H1 (cell line): Measurements from ENCODE around the gene DAAM1. TPM values are rescaled to one million over a fixed set of nuclear protein-coding genes. Genes with fewer than 3 reads are reported as not detected.

ENCODE experiments used
- GABPA ChIP-seq: IDR thresholded peaks from 2 replicates; pipeline ENCODE4 v1.6.1; 2011; ENCODE audit warnings: mild to moderate bottlenecking, low read length, moderate library complexity, borderline replicate concordance; ENCODE audit not compliant: insufficient read depth
- NRF1 ChIP-seq: IDR thresholded peaks from 2 replicates; pipeline ENCODE4 v1.6.1; 2011; ENCODE audit warnings: mild to moderate bottlenecking, low read depth, low read length, improper control_type of control experiment
- POLR2AphosphoS5 ChIP-seq: IDR thresholded peaks from 2 replicates; pipeline ENCODE4 v1.6.1; 2011; ENCODE audit warnings: low read depth, low read length
- TAF1 ChIP-seq: IDR thresholded peaks from 2 replicates; pipeline ENCODE4 v1.6.1; 2011; ENCODE audit warnings: mild to moderate bottlenecking, low read depth, low read length
- polyA plus RNA-seq, 7 experiments: library from polyadenylated mRNA; depleted of rRNA in 3 of 7; stranded (reverse) in 5 of 7; unstranded in 2 of 7; fragments of >200 nt in 5 of 7; fragments of 200-250 nt in 2 of 7; gene quantifications; 1 replicate in 5 of 7; 2 replicates in 1 of 7; 4 replicates in 1 of 7; pipeline versions ENCODE4 v1.2.1 to v1.2.3, GENCODE V29; 2011 to 2013; ENCODE audit warnings: missing spikeins in 2 of 7, mixed read lengths in 2 of 7
- total RNA-seq: library from RNA; stranded (reverse); fragmentation: NEBNext Ultra II Directional; extraction: Animal tissue kit (Norgen Biotek cat#: 25700); gene quantifications from 2 replicates; pipeline ENCODE4 v1.2.1, GENCODE V29; 2021

The DAAM1 gene
- total and polyA plus RNA-seq, 2 of the 8 experiments (the other 6 are each of a cell fraction or from before 2014, with no cell fraction given): 5.0 to 44.9 TPM

DNA sequence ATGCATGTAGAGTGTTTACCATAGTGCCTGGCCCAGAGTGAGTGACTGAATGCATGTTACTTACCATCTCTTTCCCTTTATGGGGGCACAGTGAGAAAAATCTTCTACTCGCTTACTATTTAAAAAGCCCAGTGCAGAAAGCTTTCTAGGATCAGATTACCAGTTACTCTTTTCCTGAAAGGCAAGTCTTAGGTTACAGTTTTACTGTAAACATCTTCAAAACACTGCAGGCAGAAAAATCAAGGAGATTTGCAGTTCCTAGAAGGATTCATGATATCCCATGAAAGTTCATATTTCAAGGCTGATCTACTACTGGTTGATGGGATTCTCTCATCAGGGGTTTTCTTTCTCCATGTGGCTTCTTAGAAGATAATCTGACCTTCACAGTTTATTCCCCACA, 29.3 kb upstream of the DAAM1 start (continued):
- TF ChIP-seq TAF1: no peak
- no peak for TF ChIP-seq GABPA
- no peak for TF ChIP-seq NRF1
- no peak for TF ChIP-seq POLR2AphosphoS5
